Skin epidermis (tissue), 12 donors: ENCODE data around the gene FOXN3.
"Not testable (repeated sequence)": the region's sequence is repeated elsewhere in the genome, so short reads cannot be mapped to it uniquely, and the experiment has no call there.

ENCODE experiments used
- H3K27ac ChIP-seq, 21 experiments: fragments of 200-600 bp; sonication (generic) in 11 of 21; one replicate each; pipeline ENCODE4 v1.5.0; 2020; ENCODE audit warnings: mild to moderate bottlenecking in 3 of 21, inconsistent platforms in 2 of 21, moderate library complexity in 2 of 21
- H3K4me3 ChIP-seq, 7 experiments: fragments of 200-600 bp; sonication (generic) in 2 of 7; one replicate each; pipeline ENCODE4 v1.5.0; 2020; ENCODE audit warnings: inconsistent platforms in 2 of 7, mild to moderate bottlenecking in 2 of 7, moderate library complexity in 1 of 7

The FOXN3 gene

DNA sequence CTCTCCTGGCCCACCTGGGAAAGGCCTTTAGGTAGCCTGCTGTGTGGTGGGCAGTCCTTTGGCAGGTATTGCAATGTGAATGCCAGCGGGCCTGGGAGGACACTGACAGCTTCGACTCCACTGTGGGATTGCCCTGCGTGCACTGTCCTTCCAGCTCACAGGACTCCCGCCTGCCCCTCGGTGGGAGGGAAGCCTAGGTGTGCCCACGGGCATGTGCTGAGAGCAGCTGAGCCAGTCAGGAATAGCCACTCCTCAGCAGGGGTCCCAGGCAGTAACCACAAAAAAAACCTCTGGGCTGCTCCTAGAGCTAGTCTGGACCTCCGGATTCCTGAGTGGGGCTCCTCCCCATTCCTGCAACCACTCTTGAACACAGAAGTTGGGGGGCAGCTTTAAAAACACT lies 278.2 kb downstream of the FOXN3 start:
- Histone ChIP-seq H3K4me3 (no peak overlapping the region), H3K27ac (no peak overlapping the region)

DNA sequence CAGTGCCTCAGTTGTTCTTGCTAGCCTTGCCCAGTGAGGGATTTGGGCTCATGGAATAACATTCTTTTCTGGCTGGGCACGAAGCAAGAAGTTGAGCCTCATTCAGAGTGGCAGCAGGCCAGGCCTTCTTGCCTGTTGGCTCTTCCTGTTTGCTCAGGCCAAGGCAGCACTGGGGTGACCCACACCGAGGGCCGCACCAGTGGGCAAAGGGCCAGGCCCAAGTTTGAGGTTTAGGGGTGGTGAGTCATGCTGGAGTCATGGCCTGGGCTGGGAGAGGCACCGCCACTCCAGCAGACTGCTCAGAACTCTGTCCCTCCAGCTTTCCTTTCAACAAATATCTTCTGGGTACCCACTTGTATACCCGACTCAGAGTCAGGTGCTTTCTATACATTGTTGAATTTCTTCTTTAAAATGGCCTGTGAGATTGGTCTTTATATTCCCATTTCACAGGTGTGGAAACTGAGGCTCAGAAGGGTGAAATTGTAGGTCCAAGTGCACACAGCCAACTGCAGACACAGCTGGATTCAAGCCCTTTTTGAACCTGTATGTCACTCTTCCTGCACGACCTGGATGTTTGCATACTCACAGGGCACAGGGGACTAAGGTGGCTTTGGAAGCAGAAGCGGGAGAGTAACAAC lies 279.4 kb downstream of the FOXN3 start:
- Histone ChIP-seq H3K27ac (no peak overlapping the region), H3K4me3 (no peak overlapping the region)

- Histone ChIP-seq H3K4me3 (no peak overlapping the region), H3K27ac (no peak overlapping the region)
Observed at GRCh38 chr14:89136587-89136986, 280.4 kb downstream of the FOXN3 start.

GRCh38 chr14:89134640-89135039 lies 282.4 kb downstream of the FOXN3 start:
- Histone ChIP-seq H3K27ac (no peak overlapping the region), H3K4me3 (no peak overlapping the region)

- peak overlapping the region in 1 of 21 experiments; percentile 58 for H3K27ac ChIP-seq
- no peak overlapping the region for H3K4me3 ChIP-seq
Observed at GRCh38 chr14:89131004-89131750, 285.9 kb downstream of the FOXN3 start.

DNA sequence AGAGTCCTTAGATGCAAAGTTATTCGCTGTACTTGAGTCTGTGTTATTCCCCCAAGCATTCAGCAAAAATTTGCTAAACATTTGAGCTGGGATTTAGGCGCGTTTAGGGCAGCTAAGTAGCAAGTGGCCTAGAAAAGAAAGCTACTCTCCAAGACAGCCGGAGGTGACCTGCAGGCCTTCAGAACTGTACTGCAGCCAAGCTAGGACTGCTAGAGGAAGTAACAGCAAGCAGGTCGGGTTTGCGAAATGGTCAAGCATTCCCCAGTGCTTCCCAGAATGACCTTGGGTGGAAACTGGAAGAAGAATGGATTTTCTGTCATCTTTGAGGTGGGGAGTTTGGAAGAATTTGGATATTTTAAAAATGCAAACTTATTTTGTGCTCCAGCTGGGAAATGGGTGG lies 287.5 kb downstream of the FOXN3 start:
- Histone ChIP-seq H3K27ac (no peak overlapping the region), H3K4me3 (no peak overlapping the region)

GRCh38 chr14:89128311-89129026 lies 288.6 kb downstream of the FOXN3 start:
- H3K4me3 ChIP-seq: no peak overlapping the region
- H3K27ac ChIP-seq: no peak overlapping the region

DNA sequence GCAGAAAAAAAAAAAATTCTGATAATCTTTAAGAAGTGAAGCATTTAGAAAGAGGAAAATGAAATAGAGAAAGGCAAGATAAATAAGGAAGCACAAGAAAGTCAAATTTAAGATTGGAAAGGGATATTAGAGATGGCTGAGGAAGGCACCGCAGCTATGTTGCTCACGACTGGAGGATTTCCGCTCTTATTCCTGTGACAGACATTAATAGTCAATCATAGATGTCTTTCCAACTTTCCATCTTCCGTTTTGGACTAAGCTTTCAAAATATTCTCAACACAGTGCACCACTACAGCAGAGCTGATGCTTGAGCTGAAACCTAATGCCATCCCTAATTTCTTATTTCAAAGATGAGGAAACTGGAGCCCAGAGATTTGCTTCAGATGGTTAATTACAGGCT lies 290.6 kb downstream of the FOXN3 start:
- no peak overlapping the region for H3K27ac ChIP-seq
- H3K4me3 ChIP-seq: no peak overlapping the region

- Histone ChIP-seq H3K4me3 (no peak overlapping the region), H3K27ac (no peak overlapping the region)
Observed at GRCh38 chr14:89125216-89125615, 291.8 kb downstream of the FOXN3 start.

DNA sequence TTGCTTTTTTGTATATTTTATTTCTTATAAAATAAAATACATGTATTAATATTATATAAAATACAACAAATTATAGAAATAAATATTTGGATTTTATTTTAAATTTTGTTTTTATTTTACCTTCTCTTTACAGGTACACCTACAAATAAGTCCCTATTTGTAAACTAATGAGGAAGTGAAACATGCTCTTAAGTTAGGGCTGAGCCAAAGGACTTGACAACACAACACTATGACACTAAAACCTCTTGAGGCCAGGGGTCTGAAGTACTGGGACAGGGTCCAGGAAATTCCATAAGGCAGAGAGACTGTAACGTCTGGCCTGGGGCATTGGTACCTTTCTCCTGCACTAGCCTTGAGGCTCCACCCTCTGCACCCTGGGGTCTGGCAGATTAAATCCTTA lies 293.2 kb downstream of the FOXN3 start:
- Histone ChIP-seq H3K27ac (no peak overlapping the region), H3K4me3 (no peak overlapping the region)

GRCh38 chr14:89123215-89123614 lies 293.8 kb downstream of the FOXN3 start:
- Histone ChIP-seq H3K27ac (no peak overlapping the region), H3K4me3 (no peak overlapping the region)

DNA sequence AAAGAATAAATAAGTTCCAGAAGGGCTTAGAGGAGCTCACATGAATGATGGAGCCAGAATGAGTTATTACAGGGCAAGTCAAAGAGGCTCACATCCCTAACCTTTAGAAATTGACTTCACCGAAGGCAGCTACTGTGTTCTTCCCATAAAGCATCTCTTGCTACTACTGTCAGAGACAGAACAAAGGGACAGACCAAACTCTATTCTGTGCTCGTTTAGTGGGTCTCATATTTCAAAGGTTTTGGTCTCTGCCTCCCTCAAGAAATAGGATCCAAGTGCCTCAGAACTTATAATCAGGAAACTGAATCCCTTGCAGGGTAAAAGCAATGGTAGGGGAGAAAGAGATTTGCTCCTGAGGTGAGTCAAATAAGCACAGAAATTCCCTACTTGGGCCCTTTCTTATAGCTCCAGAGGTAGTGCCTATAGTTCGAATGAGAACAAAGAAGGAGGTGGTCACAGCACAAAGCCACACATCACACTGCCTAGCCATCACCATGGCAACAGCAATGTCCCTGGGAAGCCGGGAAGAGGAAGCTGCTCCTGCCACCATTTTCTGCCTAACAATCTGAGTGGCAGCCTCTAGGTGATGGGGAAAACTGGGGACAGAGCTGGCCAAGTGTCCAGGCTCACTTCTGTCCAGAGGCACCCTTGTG lies 294.9 kb downstream of the FOXN3 start:
- no peak overlapping the region for H3K4me3 ChIP-seq
- H3K27ac ChIP-seq: no peak overlapping the region

GRCh38 chr14:89117012-89117411 lies 300.0 kb downstream of the FOXN3 start:
- Histone ChIP-seq H3K4me3 (no peak overlapping the region), H3K27ac (no peak overlapping the region)

DNA sequence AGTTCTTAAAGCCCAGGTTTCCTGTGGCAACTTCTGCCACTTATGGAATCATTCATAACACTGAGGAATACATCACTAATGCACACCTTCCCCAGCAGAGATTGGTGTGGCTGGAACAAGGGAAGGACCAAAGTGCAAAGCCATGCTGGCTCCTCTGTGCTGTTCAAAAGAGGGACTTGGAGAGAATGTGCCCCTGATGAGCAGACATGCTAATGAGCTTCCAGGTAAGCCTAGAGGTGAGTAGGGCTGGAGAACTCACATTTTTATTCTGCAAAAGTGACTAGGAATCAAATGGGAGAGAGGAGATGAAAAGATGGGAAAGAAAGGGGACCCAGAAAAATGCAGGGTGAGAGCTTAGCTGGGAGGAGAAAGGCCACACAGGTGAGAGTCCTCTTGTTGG lies 302.9 kb downstream of the FOXN3 start:
- no peak overlapping the region for H3K4me3 ChIP-seq
- H3K27ac ChIP-seq: no peak overlapping the region

- Histone ChIP-seq H3K4me3 (no peak overlapping the region), H3K27ac (no peak overlapping the region)
Observed at GRCh38 chr14:89112720-89113119, 304.3 kb downstream of the FOXN3 start.

DNA sequence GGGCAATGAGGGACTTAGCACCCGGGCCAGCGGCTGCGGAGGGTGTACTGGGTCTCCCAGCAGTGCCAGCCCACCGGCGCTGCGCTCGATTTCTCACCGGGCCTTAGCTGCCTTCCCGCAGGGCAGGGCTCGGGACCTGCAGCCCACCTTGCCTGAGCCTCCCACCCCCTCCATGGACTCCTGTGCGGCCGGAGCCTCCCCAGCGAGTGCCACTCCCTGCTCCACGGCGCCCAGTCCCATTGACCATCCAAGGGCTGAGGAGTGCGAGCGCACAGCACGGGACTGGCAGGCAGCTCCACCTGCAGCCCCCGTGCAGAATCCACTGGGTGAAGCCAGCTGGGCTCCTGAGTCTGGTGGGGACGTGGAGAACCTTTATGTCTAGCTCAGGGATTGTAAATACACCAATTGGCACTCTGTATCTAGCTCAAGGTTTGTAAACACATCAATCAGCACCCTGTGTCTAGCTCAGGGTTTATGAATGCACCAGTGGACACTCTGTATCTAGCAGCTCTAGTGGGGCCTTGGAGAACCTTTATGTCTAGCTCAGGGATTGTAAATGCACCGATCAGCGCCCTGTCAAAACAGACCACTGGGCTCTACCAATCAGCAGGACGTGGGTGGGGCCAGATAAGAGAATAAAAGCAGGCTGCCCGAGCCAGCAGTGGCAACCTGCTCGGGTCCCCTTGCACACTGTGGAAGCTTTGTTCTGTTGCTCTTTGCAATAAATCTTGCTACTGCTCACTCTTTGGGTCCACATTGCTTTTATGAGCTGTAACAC lies 305.1 kb downstream of the FOXN3 start:
- H3K27ac ChIP-seq, H3K4me3 ChIP-seq: not testable (repeated sequence)

GRCh38 chr14:89111232-89111631 lies 305.8 kb downstream of the FOXN3 start:
- not testable (repeated sequence) for H3K27ac ChIP-seq, H3K4me3 ChIP-seq

DNA sequence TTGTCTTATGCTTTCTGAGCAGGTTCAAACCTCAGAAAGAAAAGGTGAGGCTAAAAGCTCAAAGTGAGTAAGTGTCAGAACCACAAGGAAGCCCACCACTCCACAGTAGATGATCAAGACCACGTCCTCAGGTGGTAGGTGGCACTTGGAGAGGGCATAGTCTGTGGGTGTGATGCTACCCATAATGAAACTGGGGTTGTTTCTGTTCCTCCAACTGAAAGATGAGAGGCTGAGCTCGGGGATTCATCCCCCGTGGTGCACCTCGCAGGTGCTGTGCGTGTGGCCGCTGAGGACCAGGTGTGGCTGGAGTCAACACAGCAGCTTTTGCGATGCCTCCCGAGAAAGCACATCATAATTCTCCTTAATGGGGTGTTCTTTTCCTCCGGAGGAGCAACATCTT lies 306.9 kb downstream of the FOXN3 start:
- Histone ChIP-seq H3K27ac (no peak overlapping the region), H3K4me3 (no peak overlapping the region)

- H3K4me3 ChIP-seq: no peak overlapping the region
- no peak overlapping the region for H3K27ac ChIP-seq
Observed at GRCh38 chr14:89108608-89109007, 308.4 kb downstream of the FOXN3 start.

- Histone ChIP-seq H3K4me3 (no peak overlapping the region), H3K27ac (no peak overlapping the region)
Observed at GRCh38 chr14:89107626-89108025, 309.4 kb downstream of the FOXN3 start.
